Panc1 (cell line): ENCODE measurements around the gene TMEM131L. TPM values are rescaled to one million over a fixed set of nuclear protein-coding genes. Genes with fewer than 3 reads are reported as not detected.
"Not testable (repeated sequence)": the region's sequence is repeated elsewhere in the genome, so short reads cannot be mapped to it uniquely, and the experiment has no call there.

Experiments
- ATAC-seq: fragments of 200-7000 bp; cut with Tn5 transposase; 2 replicates; pipeline ENCODE4 v1.9.1; 2020; ENCODE audit warnings: mild to moderate bottlenecking, moderate library complexity
- BruUV-seq: library from RNA; stranded (reverse); fragments of 400-500 nt; replicated peaks from 2 replicates; lab custom pipeline; 2021; lab: Mats Ljungman, UMichigan
- CTCF ChIA-PET: fragments of 300-600 bp; sonication (Branson Sonifier 250); formaldehyde crosslinking; loops from one replicate; lab custom pipeline; 2022; ENCODE audit warnings: antibody characterized with exemption; lab: Charles Lee
- POLR2A ChIA-PET: fragments of 300-600 bp; sonication (Branson Sonifier 250); formaldehyde crosslinking; loops from one replicate; lab custom pipeline; 2022; ENCODE audit warnings: antibody characterized with exemption; lab: Charles Lee
- DNase-seq: peaks from one replicate; pipeline ENCODE4 v3.0.0-alpha.2; 2010; ENCODE audit warnings: low read depth, low spot score
- H3K27ac ChIP-seq: 2 replicates; pipeline ENCODE4 v1.5.1; 2011; ENCODE audit warnings: mild to moderate bottlenecking, low read length, inconsistent platforms
- H3K27me3 ChIP-seq: fragments of 200-500 bp; sonication (Bioruptor generic); 2 replicates; pipeline ENCODE4 v1.6.0; 2014; ENCODE audit warnings: low read length, inconsistent platforms; ENCODE audit not compliant: control insufficient read depth, insufficient read depth
- H3K36me3 ChIP-seq: fragments of 200-500 bp; sonication (Bioruptor generic); 2 replicates; pipeline ENCODE4 v1.5.1; 2014; ENCODE audit warnings: inconsistent platforms, mild to moderate bottlenecking, low read length, moderate library complexity; ENCODE audit not compliant: control insufficient read depth, insufficient read depth
- H3K4me1 ChIP-seq: 2 replicates; pipeline ENCODE4 v1.5.1; 2011; ENCODE audit warnings: inconsistent platforms, mild to moderate bottlenecking, low read length, moderate library complexity; ENCODE audit not compliant: control insufficient read depth, insufficient read depth
- H3K4me3 ChIP-seq, 2 experiments: 2 replicates each; pipeline ENCODE4 v1.5.1; 2011 to 2012; ENCODE audit warnings: low read depth in 2 of 2, low read length in 2 of 2, mild to moderate bottlenecking in 2 of 2, inconsistent platforms in 1 of 2, moderate library complexity in 1 of 2
- H3K9me3 ChIP-seq: fragments of 200-500 bp; sonication (Bioruptor generic); 2 replicates; pipeline ENCODE4 v1.5.1; 2014; ENCODE audit warnings: low read depth, mild to moderate bottlenecking, inconsistent platforms, low read length, moderate library complexity; ENCODE audit not compliant: control insufficient read depth, insufficient read depth
- POLR2AphosphoS5 ChIP-seq: IDR thresholded peaks from 2 replicates; pipeline ENCODE4 v1.6.1; 2012; ENCODE audit warnings: mild to moderate bottlenecking, low read depth, low read length, moderate library complexity
- SIN3A ChIP-seq: IDR thresholded peaks from 2 replicates; pipeline ENCODE4 v1.6.1; 2012; ENCODE audit warnings: low read depth, mild to moderate bottlenecking, low read length, moderate library complexity, borderline replicate concordance; ENCODE audit not compliant: insufficient read depth
- in situ Hi-C: cut with HindIII; loops from 2 replicates; pipeline ENCODE4 v1.10.0; 2016; ENCODE audit warnings: low sequenced_read_pairs, low pct_unique_long_range_greater_than_20kb
- intact Hi-C: fragments of 100-400 bp; cut with micrococcal nuclease; formaldehyde crosslinking; loops from one replicate; pipeline ENCODE4 v1.10.0; 2022; ENCODE audit not compliant: unreplicated experiment
- total RNA-seq: library from RNA; stranded (reverse); gene quantifications from one replicate; pipeline ENCODE4 v1.2.1, GENCODE V29; 2021; ENCODE audit not compliant: unreplicated experiment
- TF ChIP-seq, protein P1 (sequence below): fragments of 450-650 bp; IDR thresholded peaks from 2 replicates; pipeline ENCODE4 v1.5.1; 2017; ENCODE audit warnings: mild to moderate bottlenecking
- TF ChIP-seq, protein P2 (sequence below), 2 experiments: IDR thresholded peaks; 2 replicates each; pipeline ENCODE4 v1.6.1; 2011 to 2012; ENCODE audit warnings: low read depth in 2 of 2, control low read depth in 1 of 2, low read length in 1 of 2, mild to moderate bottlenecking in 1 of 2, moderate library complexity in 1 of 2; ENCODE audit not compliant: insufficient read depth in 1 of 2

TMEM131L gene
- total RNA-seq, 1 experiment from 2014 or later: 13.5 TPM

DNA sequence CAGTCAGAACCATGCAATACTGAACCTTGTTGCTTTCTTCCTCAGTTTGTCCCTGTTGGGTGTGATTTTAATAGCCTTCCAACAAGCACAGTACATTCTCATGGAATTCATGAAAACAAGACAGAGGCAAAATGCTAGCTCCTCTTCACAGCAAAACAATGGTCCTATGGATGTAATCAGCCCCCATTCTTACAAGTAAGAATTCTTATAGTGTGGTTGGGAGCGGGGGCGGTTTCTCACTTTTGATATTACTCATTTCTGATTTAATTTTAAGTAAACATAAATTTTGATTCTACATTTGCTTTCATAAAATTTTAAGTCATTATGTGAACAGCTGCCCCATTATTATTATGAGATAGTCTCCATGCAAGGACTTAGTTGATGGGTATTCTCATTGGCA lies 137.1 kb downstream of the TMEM131L start:
- ATAC-seq: no peak
- no peaks in the 10 kb centered on the region for H3K36me3 ChIP-seq
- DNase-seq: no peak
- CTCF ChIA-PET: no interaction called here
- no peak overlapping the region for H3K27ac ChIP-seq
- H3K9me3 ChIP-seq: no peaks in the 10 kb centered on the region
- no peaks in the 10 kb centered on the region for H3K4me1 ChIP-seq
- intact Hi-C loops (no loop called here), in situ Hi-C loops (no loop called here)
- H3K4me3 ChIP-seq: no peak overlapping the region
- no TSS peak for BruUV-seq
- H3K27me3 ChIP-seq: no peaks in the 10 kb centered on the region
- POLR2A ChIA-PET: no interaction called here
- TF ChIP-seq SIN3A: no peak
- no peak for TF ChIP-seq POLR2AphosphoS5
- TF ChIP-seq, protein P1, sequence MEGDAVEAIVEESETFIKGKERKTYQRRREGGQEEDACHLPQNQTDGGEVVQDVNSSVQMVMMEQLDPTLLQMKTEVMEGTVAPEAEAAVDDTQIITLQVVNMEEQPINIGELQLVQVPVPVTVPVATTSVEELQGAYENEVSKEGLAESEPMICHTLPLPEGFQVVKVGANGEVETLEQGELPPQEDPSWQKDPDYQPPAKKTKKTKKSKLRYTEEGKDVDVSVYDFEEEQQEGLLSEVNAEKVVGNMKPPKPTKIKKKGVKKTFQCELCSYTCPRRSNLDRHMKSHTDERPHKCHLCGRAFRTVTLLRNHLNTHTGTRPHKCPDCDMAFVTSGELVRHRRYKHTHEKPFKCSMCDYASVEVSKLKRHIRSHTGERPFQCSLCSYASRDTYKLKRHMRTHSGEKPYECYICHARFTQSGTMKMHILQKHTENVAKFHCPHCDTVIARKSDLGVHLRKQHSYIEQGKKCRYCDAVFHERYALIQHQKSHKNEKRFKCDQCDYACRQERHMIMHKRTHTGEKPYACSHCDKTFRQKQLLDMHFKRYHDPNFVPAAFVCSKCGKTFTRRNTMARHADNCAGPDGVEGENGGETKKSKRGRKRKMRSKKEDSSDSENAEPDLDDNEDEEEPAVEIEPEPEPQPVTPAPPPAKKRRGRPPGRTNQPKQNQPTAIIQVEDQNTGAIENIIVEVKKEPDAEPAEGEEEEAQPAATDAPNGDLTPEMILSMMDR: no peak

DNA sequence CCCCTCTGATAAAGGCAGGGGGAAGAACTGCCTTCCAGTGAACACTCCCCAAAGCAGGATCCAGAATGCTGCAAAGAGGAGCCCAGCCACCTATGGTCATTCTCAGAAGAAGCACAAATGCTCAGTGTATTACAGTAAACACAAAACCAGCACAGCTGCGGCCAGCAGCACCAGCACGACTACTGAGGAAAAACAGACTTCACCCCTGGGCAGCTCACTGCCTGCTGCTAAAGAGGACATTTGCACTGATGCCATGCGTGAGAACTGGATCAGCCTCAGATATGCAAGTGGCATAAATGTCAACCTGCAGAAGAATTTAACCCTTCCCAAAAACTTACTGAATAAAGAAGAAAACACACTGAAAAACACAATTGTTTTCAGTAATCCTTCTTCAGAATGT lies 137.7 kb downstream of the TMEM131L start:
- H3K36me3 ChIP-seq: no peaks in the 10 kb centered on the region
- in situ Hi-C loops: no loop called here
- no peak overlapping the region for H3K27ac ChIP-seq
- no peaks in the 10 kb centered on the region for H3K27me3 ChIP-seq
- BruUV-seq: no TSS peak
- ATAC-seq: no peak
- DNase-seq: no peak
- H3K4me3 ChIP-seq: no peak overlapping the region
- intact Hi-C loops: no loop called here
- ChIA-PET CTCF (no interaction called here), POLR2A (no interaction called here)
- no peak for TF ChIP-seq POLR2AphosphoS5
- H3K4me1 ChIP-seq: no peaks in the 10 kb centered on the region
- H3K9me3 ChIP-seq: no peaks in the 10 kb centered on the region

DNA sequence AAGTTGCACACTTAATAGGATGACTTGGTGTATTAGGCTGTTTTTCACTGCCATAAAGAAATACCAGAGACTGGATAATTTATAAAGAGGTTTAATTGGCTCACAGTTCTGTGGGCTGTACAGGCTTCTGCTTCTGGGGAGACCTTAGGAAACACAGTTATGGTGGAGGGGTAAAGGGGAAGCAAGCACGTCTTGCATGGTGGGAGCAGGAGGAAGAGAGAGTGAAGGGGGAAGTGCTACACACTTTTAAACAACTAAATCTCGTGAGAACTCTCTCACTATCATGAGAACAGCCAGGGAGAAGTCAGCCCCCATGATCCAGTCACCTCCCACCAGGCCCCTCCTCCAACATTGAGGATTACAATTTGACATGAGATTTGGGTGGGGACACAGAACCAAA lies 142.9 kb downstream of the TMEM131L start:
- H3K27ac ChIP-seq, DNase-seq, H3K27me3 ChIP-seq, in situ Hi-C loops, CTCF ChIA-PET, H3K4me3 ChIP-seq, intact Hi-C loops, BruUV-seq, POLR2A ChIA-PET, H3K4me1 ChIP-seq, ATAC-seq, H3K9me3 ChIP-seq, H3K36me3 ChIP-seq: not testable (repeated sequence)

DNA sequence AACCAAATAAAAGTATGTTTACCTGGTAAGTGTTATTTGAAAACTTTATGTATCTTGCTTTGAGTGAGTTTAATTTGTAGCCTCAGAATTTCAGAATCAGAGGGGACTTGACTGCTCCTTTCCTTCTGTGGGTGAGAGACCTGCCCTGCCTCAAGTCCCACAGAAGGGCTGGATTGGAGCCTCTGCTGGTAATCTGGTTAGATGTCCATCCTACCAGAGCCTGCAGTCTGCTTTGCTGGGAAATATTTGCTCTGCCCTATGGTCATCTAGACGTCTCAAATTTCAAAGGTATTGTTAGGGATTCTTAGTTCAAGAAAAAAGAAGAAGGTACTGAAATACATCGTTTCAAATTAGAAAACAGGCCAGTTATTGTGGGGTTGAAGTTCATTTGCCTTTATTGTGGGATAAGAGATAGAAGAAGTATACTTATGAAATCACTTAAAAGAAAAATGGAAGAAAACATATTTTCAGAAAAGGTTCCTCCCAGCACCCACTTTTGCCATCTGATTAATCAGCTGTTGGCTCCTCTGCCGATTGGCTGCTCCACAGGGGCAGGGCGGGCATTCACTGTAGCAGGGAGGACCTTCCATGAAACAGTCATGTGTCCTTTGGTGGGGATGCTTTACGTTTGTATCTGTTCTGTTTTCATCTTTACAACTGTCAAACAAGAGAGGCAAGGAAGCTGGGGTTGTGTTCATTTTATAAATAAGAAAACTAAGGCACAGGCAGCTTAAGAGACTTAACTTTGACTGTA lies 144.6 kb downstream of the TMEM131L start:
- Histone ChIP-seq H3K27me3 (no peaks in the 10 kb centered on the region), H3K4me1 (no peaks in the 10 kb centered on the region), H3K27ac (no peak overlapping the region), H3K9me3 (no peaks in the 10 kb centered on the region), H3K36me3 (no peaks in the 10 kb centered on the region; the same call in 1 of the 2 replicates), H3K4me3 (no peak overlapping the region)
- intact Hi-C loops (no loop called here), in situ Hi-C loops (no loop called here)
- no peak for DNase-seq
- ATAC-seq: no peak
- TF ChIP-seq, protein P2, sequence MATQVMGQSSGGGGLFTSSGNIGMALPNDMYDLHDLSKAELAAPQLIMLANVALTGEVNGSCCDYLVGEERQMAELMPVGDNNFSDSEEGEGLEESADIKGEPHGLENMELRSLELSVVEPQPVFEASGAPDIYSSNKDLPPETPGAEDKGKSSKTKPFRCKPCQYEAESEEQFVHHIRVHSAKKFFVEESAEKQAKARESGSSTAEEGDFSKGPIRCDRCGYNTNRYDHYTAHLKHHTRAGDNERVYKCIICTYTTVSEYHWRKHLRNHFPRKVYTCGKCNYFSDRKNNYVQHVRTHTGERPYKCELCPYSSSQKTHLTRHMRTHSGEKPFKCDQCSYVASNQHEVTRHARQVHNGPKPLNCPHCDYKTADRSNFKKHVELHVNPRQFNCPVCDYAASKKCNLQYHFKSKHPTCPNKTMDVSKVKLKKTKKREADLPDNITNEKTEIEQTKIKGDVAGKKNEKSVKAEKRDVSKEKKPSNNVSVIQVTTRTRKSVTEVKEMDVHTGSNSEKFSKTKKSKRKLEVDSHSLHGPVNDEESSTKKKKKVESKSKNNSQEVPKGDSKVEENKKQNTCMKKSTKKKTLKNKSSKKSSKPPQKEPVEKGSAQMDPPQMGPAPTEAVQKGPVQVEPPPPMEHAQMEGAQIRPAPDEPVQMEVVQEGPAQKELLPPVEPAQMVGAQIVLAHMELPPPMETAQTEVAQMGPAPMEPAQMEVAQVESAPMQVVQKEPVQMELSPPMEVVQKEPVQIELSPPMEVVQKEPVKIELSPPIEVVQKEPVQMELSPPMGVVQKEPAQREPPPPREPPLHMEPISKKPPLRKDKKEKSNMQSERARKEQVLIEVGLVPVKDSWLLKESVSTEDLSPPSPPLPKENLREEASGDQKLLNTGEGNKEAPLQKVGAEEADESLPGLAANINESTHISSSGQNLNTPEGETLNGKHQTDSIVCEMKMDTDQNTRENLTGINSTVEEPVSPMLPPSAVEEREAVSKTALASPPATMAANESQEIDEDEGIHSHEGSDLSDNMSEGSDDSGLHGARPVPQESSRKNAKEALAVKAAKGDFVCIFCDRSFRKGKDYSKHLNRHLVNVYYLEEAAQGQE (IDR thresholded peaks at IDR 0.05; ENCODE audit: insufficient read depth in 1 of 2, low read depth in 2 of 2, low read length in 1 of 2): no peak
- TF ChIP-seq, protein P1: no peak
- TF ChIP-seq SIN3A: no peak
- no TSS peak for BruUV-seq
- ChIA-PET POLR2A (no interaction called here), CTCF (interaction anchor here (0.6 kb wide), 1 partner anchor 32 kb away, joined by 4 read pairs; no protein-coding TSS in a partner anchor)
